HUES48 (cell line): ENCODE results near the gene VWDE.

Source experiments
- H3K27ac ChIP-seq: one replicate; pipeline ENCODE4 v1.7.0; 2013; ENCODE audit warnings: low read depth, low read length, inconsistent platforms
- H3K27me3 ChIP-seq: 2 replicates; pipeline ENCODE4 v1.6.1; 2013; ENCODE audit warnings: mild to moderate bottlenecking, low read length; ENCODE audit not compliant: control insufficient read depth, insufficient read depth
- H3K36me3 ChIP-seq: 2 replicates; pipeline ENCODE4 v1.6.1; 2013; ENCODE audit warnings: low read length; ENCODE audit not compliant: control insufficient read depth, insufficient read depth
- H3K4me1 ChIP-seq: 2 replicates; pipeline ENCODE4 v1.6.1; 2013; ENCODE audit warnings: mild to moderate bottlenecking, low read length; ENCODE audit not compliant: control insufficient read depth, insufficient read depth
- H3K4me3 ChIP-seq: 2 replicates; pipeline ENCODE4 v1.5.1; 2013; ENCODE audit warnings: mild to moderate bottlenecking, low read depth, low read length
- H3K9ac ChIP-seq: 2 replicates; pipeline ENCODE4 v1.6.1; 2013; ENCODE audit warnings: mild to moderate bottlenecking, low read depth, low read length, moderate library complexity
- H3K9me3 ChIP-seq: 2 replicates; pipeline ENCODE4 v1.6.1; 2013; ENCODE audit warnings: low read length; ENCODE audit not compliant: control insufficient read depth, insufficient read depth

Gene VWDE

GRCh38 chr7:12287901-12288300 is 115.8 kb downstream of the VWDE start:
- no peak overlapping the region for H3K9ac ChIP-seq
- H3K4me3 ChIP-seq: no peak overlapping the region
- H3K9me3 ChIP-seq: peaks cover 28% of the 10 kb centered on the region
- no peaks in the 10 kb centered on the region for H3K27me3 ChIP-seq
- no peaks in the 10 kb centered on the region for H3K36me3 ChIP-seq
- H3K4me1 ChIP-seq: no peaks in the 10 kb centered on the region
- no peak overlapping the region for H3K27ac ChIP-seq

- Histone ChIP-seq H3K4me3 (no peak overlapping the region), H3K9ac (no peak overlapping the region), H3K36me3 (no peaks in the 10 kb centered on the region), H3K27me3 (no peaks in the 10 kb centered on the region), H3K27ac (no peak overlapping the region), H3K4me1 (no peaks in the 10 kb centered on the region), H3K9me3 (0 out of 2 replicates have a peak, but pooled peaks cover 3% of the 10 kb centered on the region)
Observed at GRCh38 chr7:12281038-12281437, 122.6 kb downstream of the VWDE start.
